ENCODE measurements around the gene DHRS13.

GRCh38 chr17:28920201-28920600, 17.3 kb upstream of the DHRS13 start:
- TF ChIP-seq CTCF (IDR thresholded peaks at IDR 0.05): no peak
- no peak for TF ChIP-seq POLR2A (IDR thresholded peaks at IDR 0.05)
- no peak for TF ChIP-seq POLR2AphosphoS5 (IDR thresholded peaks at IDR 0.05)
